NCI-H510A (cell line): ENCODE measurements around the gene DEFB131B.
"Not testable (repeated sequence)": the region's sequence is repeated elsewhere in the genome, so short reads cannot be mapped to it uniquely, and the experiment has no call there.

Experiments
- DNase-seq: peaks from one replicate; lab custom pipeline; 2025; lab: John Stamatoyannopoulos, UW

The DEFB131B gene

DNA sequence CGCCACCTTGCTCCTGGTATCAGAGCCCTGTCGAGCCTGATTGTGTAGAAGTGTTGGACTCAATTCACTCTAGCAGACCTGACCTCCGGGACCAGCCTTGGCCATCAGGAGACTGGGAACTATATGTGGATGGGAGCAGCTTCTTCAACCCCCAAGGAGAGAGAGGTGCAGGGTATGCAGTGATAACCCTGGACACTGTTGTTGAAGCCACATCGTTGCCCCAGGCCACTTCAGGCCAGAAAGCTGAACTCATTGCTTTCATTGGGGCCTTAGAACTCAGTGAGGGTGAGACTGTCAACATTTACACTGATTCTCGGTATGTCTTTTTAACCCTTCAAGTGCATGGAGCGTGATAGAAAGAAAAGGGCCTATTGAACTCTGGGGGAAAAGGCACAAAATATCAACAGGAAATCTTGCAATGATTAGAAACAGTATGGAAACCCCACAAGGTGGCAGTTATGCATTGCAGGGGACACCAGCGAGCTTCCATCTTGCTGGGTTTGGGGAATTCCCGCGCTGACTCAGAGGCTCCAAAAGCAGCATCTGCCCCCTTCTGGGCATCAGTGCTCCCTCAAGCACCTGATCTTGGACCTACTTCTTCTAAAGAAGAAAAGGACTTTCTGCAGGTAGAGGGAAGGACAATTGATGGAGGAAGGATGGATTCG is 33.2 kb downstream of the DEFB131B start:
- DNase-seq: not testable (repeated sequence)

DNA sequence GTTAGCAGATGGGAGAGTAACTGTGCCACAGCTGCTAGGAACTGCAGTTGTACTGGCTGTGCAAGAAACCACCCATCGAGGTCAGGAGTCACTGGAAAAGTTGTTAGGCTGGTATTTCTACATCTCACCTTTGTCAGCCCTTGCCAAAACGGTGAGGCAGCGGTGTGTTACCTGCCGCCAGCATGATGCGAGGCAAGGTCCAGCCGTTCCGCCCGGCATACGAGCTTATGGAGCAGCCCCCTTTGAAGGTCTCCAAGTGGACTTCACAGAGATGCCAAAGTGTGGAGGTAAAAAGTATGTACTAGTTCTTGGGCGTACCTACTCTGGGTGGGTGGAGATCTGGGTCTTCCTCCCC is 33.7 kb downstream of the DEFB131B start:
- not testable (repeated sequence) for DNase-seq

DNA sequence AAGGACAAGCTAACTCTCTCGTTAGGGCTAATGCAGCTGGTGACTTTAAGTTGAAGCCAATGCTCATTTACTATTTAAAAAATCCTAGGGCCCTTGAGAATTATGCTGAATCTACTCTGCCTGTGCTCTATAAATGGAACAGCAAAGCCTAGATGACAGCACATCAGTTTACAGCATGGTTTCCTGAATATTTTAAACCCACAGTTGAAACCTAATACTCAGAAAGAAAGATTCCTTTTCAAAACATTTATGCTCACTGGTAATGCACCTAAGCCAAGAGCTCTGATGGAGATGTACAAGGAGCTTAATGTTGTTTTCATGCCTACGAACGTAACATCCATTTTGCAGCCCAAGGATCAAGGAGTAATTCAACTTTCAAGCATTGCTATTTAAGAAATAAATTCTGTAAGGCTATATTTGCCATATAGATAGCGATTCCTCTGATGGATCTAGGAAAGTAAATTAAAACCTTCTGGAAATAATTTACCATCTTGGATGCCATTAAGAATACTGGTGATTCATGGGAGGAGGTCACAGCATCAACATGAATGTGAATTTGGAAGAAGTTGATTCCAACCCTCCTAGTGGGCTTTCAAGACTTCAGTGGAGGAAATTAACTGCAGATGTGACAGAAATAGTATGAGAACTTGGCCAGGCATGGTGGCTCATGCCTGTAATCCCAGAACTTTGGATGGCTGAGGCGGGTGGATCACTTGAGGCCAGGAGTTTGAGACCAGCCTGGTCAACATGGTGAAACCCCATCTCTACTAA is 35.7 kb downstream of the DEFB131B start:
- DNase-seq: no peak

- DNase-seq: no peak
Observed at GRCh38 chr11:71914617-71915189, 36.5 kb downstream of the DEFB131B start.

GRCh38 chr11:71917646-71918140 is 39.4 kb downstream of the DEFB131B start:
- no peak for DNase-seq

- DNase-seq: peak; percentile 76
Observed at GRCh38 chr11:71927820-71928736, 49.8 kb downstream of the DEFB131B start, which contains the start of gene XNDC1N. TSS of gene XNDC1N (minus strand) at chr11:71928594. CDS start at chr11:71923353, 5,241 bp downstream.

DNA sequence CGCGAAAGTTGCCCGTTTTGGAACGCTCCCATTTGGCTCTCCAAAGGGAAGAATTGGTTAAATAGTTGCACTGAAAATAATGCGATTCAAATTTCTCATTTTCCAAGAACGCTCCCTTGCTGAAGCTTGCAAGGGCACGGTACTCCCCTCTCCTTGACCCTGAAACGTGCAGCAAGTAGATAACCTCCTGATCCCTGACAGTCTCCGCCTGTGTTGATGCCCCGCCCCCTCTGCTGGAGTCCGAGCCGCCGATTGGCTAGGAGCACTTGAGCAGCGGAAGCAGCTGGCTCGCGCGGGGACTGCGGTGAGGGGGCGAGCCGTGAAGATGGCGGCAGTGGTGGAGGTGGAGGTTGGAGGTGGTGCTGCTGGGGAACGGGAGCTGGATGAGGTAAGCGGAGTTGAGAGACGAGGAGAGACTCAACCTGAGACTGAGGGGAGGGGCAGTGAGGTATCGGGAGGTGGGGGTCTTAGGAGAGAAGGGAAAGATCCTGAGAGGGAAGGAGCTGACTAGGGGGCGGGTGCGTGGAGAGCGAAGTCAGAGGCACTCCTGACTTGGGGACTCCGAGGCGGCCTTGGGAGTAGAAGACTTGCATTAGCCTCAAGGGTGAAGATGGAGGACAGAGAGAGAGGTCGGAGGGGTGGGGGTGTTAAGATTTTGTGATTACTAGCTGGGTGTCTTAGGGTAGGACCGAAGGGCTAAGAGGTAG is 50.6 kb downstream of the DEFB131B start, which contains the start of gene RNF121:
TSS of gene RNF121 (plus strand) at position 310 of the 707 bp plus-strand sequence. CDS start at position 326, 16 bp downstream.
- DNase-seq: peak; percentile 95

DNA sequence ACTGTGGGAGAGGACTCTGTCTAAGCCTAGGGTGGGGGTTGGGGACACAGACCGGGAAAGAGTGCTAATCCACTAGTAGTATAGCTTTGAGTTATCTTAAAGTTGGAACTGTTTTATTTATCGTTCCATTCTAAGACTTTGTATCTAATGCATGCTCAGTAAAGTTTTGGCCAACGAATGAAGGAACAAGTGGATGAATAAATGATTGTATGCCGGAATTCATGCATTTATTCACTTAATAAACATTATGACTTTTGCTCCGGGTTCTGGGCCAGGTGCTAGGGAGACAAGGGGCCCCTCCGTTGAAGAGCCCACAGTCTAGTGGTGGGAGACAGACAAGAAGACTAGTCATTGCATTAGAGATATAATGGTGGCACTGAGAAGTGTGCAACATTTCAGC is 51.2 kb downstream of the DEFB131B start:
- no peak for DNase-seq

- DNase-seq: no peak
Observed at GRCh38 chr11:71930556-71931244, 52.4 kb downstream of the DEFB131B start.

DNA sequence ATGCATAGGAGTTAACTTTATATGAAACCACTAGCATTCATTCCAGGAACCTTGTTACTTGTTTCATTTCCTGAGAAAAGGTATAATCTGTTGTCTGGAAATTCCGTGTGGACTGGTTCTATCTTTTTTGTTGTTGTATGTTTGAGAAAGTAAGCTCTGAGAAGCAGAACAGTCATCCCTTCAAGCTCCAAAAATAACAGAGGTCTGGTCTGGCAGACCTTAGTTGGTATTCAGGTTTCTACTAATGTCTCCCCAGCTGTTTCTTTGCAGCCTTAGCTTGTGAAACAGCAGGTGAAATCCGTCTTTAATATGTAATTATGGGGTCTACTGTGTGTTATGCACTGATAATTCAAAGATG is 53.0 kb downstream of the DEFB131B start:
- no peak for DNase-seq

DNA sequence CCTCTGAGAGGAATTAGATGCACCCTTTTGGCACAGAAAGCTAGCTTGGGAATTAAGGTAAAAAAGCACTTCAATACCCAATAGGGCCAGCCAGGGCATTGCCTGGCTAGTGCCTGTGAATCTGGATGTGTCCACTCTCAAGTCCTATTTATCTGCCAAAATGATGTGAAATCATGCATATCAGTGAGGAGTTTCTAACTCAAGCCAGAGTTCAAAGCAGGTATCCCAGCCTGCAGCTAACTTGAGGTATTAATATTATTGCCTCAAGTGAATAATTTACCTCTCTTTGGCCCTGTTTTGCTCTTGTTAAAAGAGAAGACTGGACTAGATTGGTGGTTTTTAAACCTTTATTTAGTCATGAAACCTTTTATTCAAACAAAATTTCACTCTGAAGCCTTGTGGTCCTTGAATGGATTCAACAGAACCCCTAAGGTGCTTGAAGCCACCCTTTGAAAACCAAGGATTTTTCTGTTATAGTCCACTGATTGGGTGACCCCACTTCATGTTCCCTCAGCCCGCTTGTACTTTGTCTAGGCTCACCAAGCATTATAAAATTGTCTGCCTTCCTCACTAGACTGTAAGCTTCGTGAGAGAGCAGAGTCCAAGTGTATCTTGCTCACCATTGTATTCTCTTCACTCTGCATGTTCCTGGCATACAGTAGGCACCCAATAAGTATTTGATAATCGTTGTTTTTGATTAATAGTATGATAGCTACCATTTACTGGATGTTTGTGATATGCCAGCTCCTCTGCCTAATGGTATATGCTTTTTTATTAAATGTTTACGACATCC is 55.1 kb downstream of the DEFB131B start:
- no peak for DNase-seq
